Psoas muscle (tissue), 8 donors: ENCODE data around the gene CERS5. TPM values are rescaled to one million over a fixed set of nuclear protein-coding genes. Genes with fewer than 3 reads are reported as not detected.

Source experiments
- ATAC-seq, 4 donors: fragments of 200-7000 bp; cut with Tn5 transposase; one replicate each; pipeline ENCODE4 v1.9.1; 2020; ENCODE audit warnings: moderate library complexity in 3 of 4, mild to moderate bottlenecking in 2 of 4
- DNase-seq, 2 donors: peaks; one replicate each; pipeline ENCODE4 v3.0.0-alpha.2; 2020
- H3K27ac ChIP-seq: fragments of 200-600 bp; one replicate; pipeline ENCODE4 v1.8.0; 2022
- H3K27me3 ChIP-seq, 3 donors: fragments of 200-600 bp in 1 of 3; one replicate each; pipeline versions ENCODE4 v1.6.1 to v1.8.0; 2013 to 2022; ENCODE audit warnings: low read length in 2 of 3, mild to moderate bottlenecking in 2 of 3, moderate library complexity in 1 of 3; ENCODE audit not compliant: insufficient read depth in 3 of 3
- H3K36me3 ChIP-seq, 2 donors: fragments of 200-600 bp in 1 of 2; one replicate each; pipeline versions ENCODE4 v1.6.1 to v1.8.0; 2013 to 2022; ENCODE audit warnings: low read depth in 1 of 2, mild to moderate bottlenecking in 1 of 2, moderate library complexity in 1 of 2; ENCODE audit not compliant: insufficient read depth in 1 of 2
- H3K4me1 ChIP-seq: fragments of 200-600 bp; one replicate; pipeline ENCODE4 v1.8.0; 2022
- H3K4me3 ChIP-seq: fragments of 200-600 bp; one replicate; pipeline ENCODE4 v1.8.0; 2022; ENCODE audit warnings: mild to moderate bottlenecking
- H3K9me3 ChIP-seq: fragments of 200-600 bp; one replicate; pipeline ENCODE4 v1.8.0; 2022
- CTCF ChIP-seq: fragments of 200-600 bp; IDR thresholded peaks from one replicate; pipeline ENCODE4 v1.8.0; 2022; ENCODE audit warnings: antibody characterized with exemption
- WGBS, 3 donors: extraction: QIAGEN DNeasy Blood & Tissue Kit; methylation state at CpG; one replicate each; pipeline versions ENCODE4 v1.1.6 to v1.1.7; 2013; 5-methylcytosine and 5-hydroxymethylcytosine counted together
- intact Hi-C, 2 donors: fragments of 100-400 bp; cut with DNase I; formaldehyde crosslinking; loops; one replicate each; pipeline versions ENCODE4 v1.11.0 to v1.14.2; 2022
- polyA plus RNA-seq, 3 donors: library from polyadenylated mRNA; stranded (reverse); fragments of 200-250 nt; gene quantifications; one replicate each; pipeline ENCODE4 v1.2.3, GENCODE V29; 2013
- total RNA-seq, 4 donors: library from RNA; stranded (reverse); fragmentation: NEBNext Ultra II Directional in 2 of 4; extraction: Animal tissue kit (Norgen Biotek cat#: 25700) in 2 of 4; gene quantifications; one replicate each; pipeline versions ENCODE4 v1.2.1 to v1.2.4, GENCODE V29; 2021 to 2023
- donor health status: healthy with polysubstance abuse.
- donor health status: DM: no; HTN: no; CAD: no; lungs with moderate emphysema.
- donor health status: Bipolar disorder and iron deficiency.
- donor health status: healthy.
- donor health status: DM: yes; HTN: yes; CAD: no.
- donor health status: DM: no; HTN: no; CAD: no.
- donor health status: DM: no; HTN: no; CAD: no.
- donor health status: DM: yes; HTN: yes; CAD: no.

CERS5 gene
- total and polyA plus RNA-seq, 7 donors, result 5.2 to 10.7 (median 7.2) TPM

GRCh38 chr12:50110762-50111351 is 56.3 kb downstream of the CERS5 start:
- peaks cover 0 to 41% of the 10 kb centered on the region in 2 donors for H3K36me3 ChIP-seq
- TF ChIP-seq CTCF, result no peak
- intact Hi-C loops, result no loop called here
- H3K4me1 ChIP-seq, result peaks cover 70% of the 10 kb centered on the region
- DNase-seq (peak; percentile 79 to 92), ATAC-seq (peak; percentile 69 to 76 (median 74))
- H3K4me3 ChIP-seq, result peak overlapping the region; percentile 87
- no peaks in the 10 kb centered on the region for H3K9me3 ChIP-seq
- H3K27me3 ChIP-seq, result no peaks in the 10 kb centered on the region
- peak overlapping the region; percentile 96 for H3K27ac ChIP-seq
- 10 to 14% (median 11%) methylated on average over 7 of the region's 7 CpGs for WGBS, 3 donors

DNA sequence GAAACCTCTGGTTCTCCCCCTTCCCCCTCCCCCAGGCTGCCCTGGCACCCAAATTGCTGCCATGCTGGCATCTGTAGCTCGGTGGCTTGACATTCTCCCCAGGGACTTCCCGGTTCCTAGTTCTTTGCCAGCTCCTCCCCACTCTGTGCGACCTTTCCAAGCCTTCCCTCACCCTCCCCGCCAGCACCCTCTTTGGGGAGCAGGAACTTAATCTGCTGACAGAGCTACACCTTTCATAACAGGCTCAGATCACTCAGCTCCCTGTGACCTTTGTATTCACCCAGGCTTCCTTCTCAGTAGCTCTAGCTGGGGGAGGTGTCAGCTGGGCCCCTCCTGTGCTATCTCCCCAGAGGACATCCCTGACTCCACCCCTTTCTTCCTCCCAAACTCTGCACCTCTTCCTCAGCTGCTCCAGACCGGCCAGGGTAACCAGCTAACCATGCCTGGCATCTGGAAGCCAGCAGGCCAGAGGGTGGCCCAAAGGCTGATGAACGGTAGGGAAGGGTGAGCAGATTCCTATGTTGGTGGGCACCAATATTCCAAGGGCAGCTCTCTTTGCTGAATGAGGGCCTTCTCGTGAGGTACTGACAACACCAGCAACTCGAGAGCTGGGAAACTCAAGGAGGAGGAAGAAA is 56.9 kb downstream of the CERS5 start:
- H3K4me1 ChIP-seq, result peaks cover 72% of the 10 kb centered on the region
- ATAC-seq (peak; percentile 3 to 29 (median 19)), DNase-seq (peak; percentile 60 to 79)
- no peak for TF ChIP-seq CTCF
- intact Hi-C loops, result no loop called here
- H3K4me3 ChIP-seq, result peak overlapping the region; percentile 87
- WGBS, 3 donors, result 18 to 23% (median 20%) methylated on average over 8 of the region's 8 CpGs
- no peaks in the 10 kb centered on the region for H3K27me3 ChIP-seq
- H3K27ac ChIP-seq, result peak overlapping the region; percentile 96
- peaks cover 0 to 41% of the 10 kb centered on the region in 2 donors for H3K36me3 ChIP-seq
- H3K9me3 ChIP-seq, result no peaks in the 10 kb centered on the region

DNA sequence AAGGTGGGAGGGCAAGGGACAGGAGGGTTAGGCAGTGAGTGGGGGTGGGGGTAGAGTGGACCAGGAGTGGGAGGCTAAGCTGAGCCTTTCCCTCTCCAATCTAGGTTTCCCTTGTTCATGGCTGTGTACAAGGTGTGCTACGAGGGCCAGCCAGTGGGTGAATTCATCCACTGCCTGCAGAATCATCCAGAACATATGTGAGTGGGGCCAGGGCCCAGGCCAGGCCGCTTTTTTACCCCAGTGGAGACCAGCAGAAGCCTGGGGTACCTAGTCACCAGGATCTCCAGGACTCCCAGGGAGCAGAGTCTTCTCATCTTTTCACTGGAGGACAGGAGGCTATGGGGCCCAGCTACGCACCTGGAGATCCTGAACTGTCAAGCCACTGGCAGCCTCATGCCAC is 57.9 kb downstream of the CERS5 start:
- H3K4me1 ChIP-seq, result peaks cover 66% of the 10 kb centered on the region
- DNase-seq (no peak), ATAC-seq (no peak)
- no peaks in the 10 kb centered on the region for H3K9me3 ChIP-seq
- peak overlapping the region; percentile 87 for H3K4me3 ChIP-seq
- no peaks in the 10 kb centered on the region for H3K27me3 ChIP-seq
- intact Hi-C loops, result no loop called here
- 42 to 79% (median 61%) methylated on average over 3 of the region's 3 CpGs for WGBS, 3 donors
- H3K36me3 ChIP-seq, result peaks cover 0 to 33% of the 10 kb centered on the region in 2 donors
- H3K27ac ChIP-seq, result peak overlapping the region; percentile 96
- TF ChIP-seq CTCF, result no peak

DNA sequence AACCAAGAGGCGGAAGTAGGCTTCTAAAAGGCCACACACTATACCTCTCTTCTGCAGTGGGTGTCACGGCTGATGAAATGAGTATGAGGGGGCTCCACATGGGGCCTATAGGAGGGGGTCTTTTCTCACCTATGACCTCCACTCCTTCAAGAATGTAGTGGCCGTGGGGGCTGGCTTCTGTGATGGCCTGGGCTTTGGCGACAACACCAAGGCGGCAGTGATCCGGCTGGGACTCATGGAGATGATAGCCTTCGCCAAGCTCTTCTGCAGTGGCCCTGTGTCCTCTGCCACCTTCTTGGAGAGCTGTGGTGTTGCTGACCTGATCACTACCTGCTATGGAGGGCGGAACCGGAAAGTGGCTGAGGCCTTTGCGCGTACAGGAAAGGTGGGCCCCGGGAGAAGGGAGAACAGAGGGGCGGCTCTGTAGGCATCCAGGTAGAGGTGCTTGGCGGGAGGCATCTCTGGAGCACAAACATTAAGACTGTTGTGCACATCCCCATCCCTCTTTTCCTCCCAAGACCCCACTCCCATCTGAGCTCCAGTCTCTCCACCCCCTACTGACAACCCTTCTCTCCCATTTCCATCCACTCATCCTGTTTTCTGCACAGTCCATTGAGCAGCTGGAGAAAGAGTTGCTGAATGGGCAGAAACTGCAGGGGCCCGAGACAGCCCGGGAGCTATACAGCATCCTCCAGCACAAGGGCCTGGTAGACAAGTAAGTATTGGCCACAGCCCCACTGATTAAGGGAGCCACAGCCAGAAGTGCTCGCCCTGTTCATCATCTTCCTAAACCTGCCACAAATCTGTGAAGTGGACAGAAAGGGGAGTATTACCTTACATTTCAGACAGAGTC is 59.5 kb downstream of the CERS5 start:
- Histone ChIP-seq H3K27ac (peak overlapping the region; percentile 96), H3K4me1 (peaks cover 62% of the 10 kb centered on the region), H3K36me3 (peaks cover 0 to 33% of the 10 kb centered on the region in 2 donors), H3K9me3 (no peaks in the 10 kb centered on the region), H3K4me3 (peak overlapping the region; percentile 5), H3K27me3 (no peaks in the 10 kb centered on the region)
- ATAC-seq (no peak), DNase-seq (no peak)
- TF ChIP-seq CTCF, result no peak
- intact Hi-C loops, result no loop called here
- 78 to 90% (median 83%) methylated on average over 17 of the region's 17 CpGs for WGBS, 3 donors
